ENCODE data around the gene GPSM1.

The GPSM1 gene

GRCh38 chr9:136400038-136400834, 72.9 kb downstream of the GPSM1 start, which contains the start of gene SNAPC4:
TSS of gene SNAPC4 (minus strand) at chr9:136400170. CDS start at chr9:136398428, 1,742 bp downstream.
- peak; percentile 43; the same call in 1 of the 2 replicates for TF ChIP-seq ZFX (IDR thresholded peaks at IDR 0.05)
- peak; percentile 100 for TF ChIP-seq CTCF (conservative IDR thresholded peaks at IDR 0.05)
- peak within 1 kb of the TSS; percentile 92 for H3K27ac ChIP-seq

GRCh38 chr9:136401173-136401922, 74.0 kb downstream of the GPSM1 start:
- H3K27ac ChIP-seq = no peak overlapping the region
- TF ChIP-seq ZFX (IDR thresholded peaks at IDR 0.05) (no peak), CTCF (conservative IDR thresholded peaks at IDR 0.05) (no peak)

GRCh38 chr9:136402067-136402466, 74.7 kb downstream of the GPSM1 start:
- no peak for TF ChIP-seq CTCF (conservative IDR thresholded peaks at IDR 0.05)
- no peak for TF ChIP-seq ZFX (IDR thresholded peaks at IDR 0.05)
- H3K27ac ChIP-seq = no peak overlapping the region

GRCh38 chr9:136403538-136403914, 76.2 kb downstream of the GPSM1 start:
- TF ChIP-seq CTCF (conservative IDR thresholded peaks at IDR 0.05) (no peak), ZFX (IDR thresholded peaks at IDR 0.05) (no peak)
- H3K27ac ChIP-seq = no peak overlapping the region

- no peak overlapping the region for H3K27ac ChIP-seq
- TF ChIP-seq ZFX (IDR thresholded peaks at IDR 0.05) (no peak), CTCF (conservative IDR thresholded peaks at IDR 0.05) (no peak)
These were observed 76.8 kb downstream of the GPSM1 start for GRCh38 chr9:136403915-136404800.

GRCh38 chr9:136404801-136405136, 77.4 kb downstream of the GPSM1 start:
- no peak for TF ChIP-seq CTCF (conservative IDR thresholded peaks at IDR 0.05)
- TF ChIP-seq ZFX (IDR thresholded peaks at IDR 0.05) = no peak
- H3K27ac ChIP-seq = no peak overlapping the region

Measured in C4-2B (cell line).